ENCODE data around the gene TTC3. TPM values are rescaled to one million over a fixed set of nuclear protein-coding genes. Genes with fewer than 3 reads are reported as not detected.

Gene TTC3
- total RNA-seq, 1 experiment from 2014 or later, result 121 TPM

GRCh38 chr21:37093977-37094376 is 20.9 kb downstream of the TTC3 start:
- no TSS peak for BruUV-seq (replicated peaks)
- DNase-seq, result no peak
- H3K79me2 ChIP-seq (ENCODE audit: low read length), result peaks cover 19% of the 10 kb centered on the region

DNA sequence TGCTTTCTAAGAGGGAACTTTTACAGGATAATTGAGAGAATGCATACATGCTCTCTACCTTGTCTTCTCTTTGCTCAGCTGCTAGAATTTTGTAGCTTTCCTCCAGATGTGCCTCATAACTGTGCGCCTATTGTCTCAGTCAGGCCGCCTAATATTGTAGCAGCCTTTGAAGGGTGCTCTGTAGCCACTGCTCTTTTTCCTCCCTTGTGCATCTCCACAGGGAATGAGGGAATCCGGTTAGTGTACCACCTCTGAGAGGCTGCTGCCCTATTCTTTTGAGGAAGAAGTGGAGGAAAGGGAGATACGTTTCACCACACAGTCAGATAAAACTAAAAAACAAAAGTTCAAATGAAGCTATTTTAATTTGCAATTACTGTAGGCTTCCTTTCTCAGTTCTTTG is 22.8 kb downstream of the TTC3 start:
- H3K4me1 ChIP-seq (ENCODE audit: insufficient read depth, low read length), result no peaks in the 10 kb centered on the region
- BruUV-seq (replicated peaks), result no TSS peak

More at GRCh38 chr21:37093977-37094376, 20.9 kb downstream of the TTC3 start:
- intact Hi-C loops (cut with micrococcal nuclease), result no loop called here
- Histone ChIP-seq H3K9me3 (ENCODE audit: low read length) (no peaks in the 10 kb centered on the region), H3K27me3 (ENCODE audit: low read length) (no peaks in the 10 kb centered on the region), H2AFZ (ENCODE audit: low read length) (no peak overlapping the region), H3K36me3 (ENCODE audit: low read depth, low read length) (peaks cover 48% of the 10 kb centered on the region), H3K9ac (ENCODE audit: low read length) (no peak overlapping the region), H3F3A (ENCODE audit: low read length, unreplicated experiment) (no peaks in the 10 kb centered on the region), H3K9me2 (replicated peaks; ENCODE audit: low read length) (no peaks in the 10 kb centered on the region), H3K4me1 (ENCODE audit: insufficient read depth, low read length) (no peaks in the 10 kb centered on the region), H4K20me1 (ENCODE audit: low read length) (no peaks in the 10 kb centered on the region), H3K4me2 (ENCODE audit: low read length) (no peak overlapping the region), H3K4me3 (ENCODE audit: low read length) (no peak overlapping the region), H3K27ac (ENCODE audit: low read length) (no peak overlapping the region)
- POLR2A ChIA-PET (ENCODE audit: unreplicated experiment), result no interaction called here
- no peak for ATAC-seq
- TF ChIP-seq, protein P1, sequence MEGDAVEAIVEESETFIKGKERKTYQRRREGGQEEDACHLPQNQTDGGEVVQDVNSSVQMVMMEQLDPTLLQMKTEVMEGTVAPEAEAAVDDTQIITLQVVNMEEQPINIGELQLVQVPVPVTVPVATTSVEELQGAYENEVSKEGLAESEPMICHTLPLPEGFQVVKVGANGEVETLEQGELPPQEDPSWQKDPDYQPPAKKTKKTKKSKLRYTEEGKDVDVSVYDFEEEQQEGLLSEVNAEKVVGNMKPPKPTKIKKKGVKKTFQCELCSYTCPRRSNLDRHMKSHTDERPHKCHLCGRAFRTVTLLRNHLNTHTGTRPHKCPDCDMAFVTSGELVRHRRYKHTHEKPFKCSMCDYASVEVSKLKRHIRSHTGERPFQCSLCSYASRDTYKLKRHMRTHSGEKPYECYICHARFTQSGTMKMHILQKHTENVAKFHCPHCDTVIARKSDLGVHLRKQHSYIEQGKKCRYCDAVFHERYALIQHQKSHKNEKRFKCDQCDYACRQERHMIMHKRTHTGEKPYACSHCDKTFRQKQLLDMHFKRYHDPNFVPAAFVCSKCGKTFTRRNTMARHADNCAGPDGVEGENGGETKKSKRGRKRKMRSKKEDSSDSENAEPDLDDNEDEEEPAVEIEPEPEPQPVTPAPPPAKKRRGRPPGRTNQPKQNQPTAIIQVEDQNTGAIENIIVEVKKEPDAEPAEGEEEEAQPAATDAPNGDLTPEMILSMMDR (conservative IDR thresholded peaks at IDR 0.05; ENCODE audit: low read depth, low read length), result no peak
- TF ChIP-seq EZH2 (IDR thresholded peaks at IDR 0.05; ENCODE audit: low read length, unreplicated experiment) (no peak), EZH2phosphoT487 (IDR thresholded peaks at IDR 0.05; ENCODE audit: borderline replicate concordance, low read length) (no peak)
- CTCF ChIA-PET, result no interaction called here

GRCh38 chr21:37098751-37099150 is 25.7 kb downstream of the TTC3 start:
- H3K9me3 ChIP-seq (ENCODE audit: low read length), result no peaks in the 10 kb centered on the region
- ChIA-PET POLR2A (ENCODE audit: unreplicated experiment) (no interaction called here), CTCF (no interaction called here)
- intact Hi-C loops (cut with micrococcal nuclease), result no loop called here
- no TSS peak for BruUV-seq (replicated peaks)
- no peak overlapping the region for H3K4me2 ChIP-seq (ENCODE audit: low read length)
- H4K20me1 ChIP-seq (ENCODE audit: low read length), result no peaks in the 10 kb centered on the region
- H3K4me1 ChIP-seq (ENCODE audit: insufficient read depth, low read length), result peaks cover 14% of the 10 kb centered on the region
- DNase-seq, result no peak
- TF ChIP-seq EZH2 (IDR thresholded peaks at IDR 0.05; ENCODE audit: low read length, unreplicated experiment) (no peak), EZH2phosphoT487 (IDR thresholded peaks at IDR 0.05; ENCODE audit: borderline replicate concordance, low read length) (no peak)
- TF ChIP-seq, protein P1 (conservative IDR thresholded peaks at IDR 0.05; ENCODE audit: low read depth, low read length), result no peak
- H3K27me3 ChIP-seq (ENCODE audit: low read length), result no peaks in the 10 kb centered on the region
- peaks cover 43% of the 10 kb centered on the region for H3K36me3 ChIP-seq (ENCODE audit: low read depth, low read length)
- H3K9me2 ChIP-seq (replicated peaks; ENCODE audit: low read length), result no peaks in the 10 kb centered on the region
- no peak overlapping the region for H2AFZ ChIP-seq (ENCODE audit: low read length)
- H3K27ac ChIP-seq (ENCODE audit: low read length), result no peak overlapping the region
- no peak for ATAC-seq
- H3K4me3 ChIP-seq (ENCODE audit: low read length), result no peak overlapping the region
- no peaks in the 10 kb centered on the region for H3F3A ChIP-seq (ENCODE audit: low read length, unreplicated experiment)
- no peaks in the 10 kb centered on the region for H3K79me2 ChIP-seq (ENCODE audit: low read length)
- no peak overlapping the region for H3K9ac ChIP-seq (ENCODE audit: low read length)

More for the DNA sequence above, 22.8 kb downstream of the TTC3 start:
- Histone ChIP-seq H4K20me1 (ENCODE audit: low read length) (no peaks in the 10 kb centered on the region), H3K27me3 (ENCODE audit: low read length) (no peaks in the 10 kb centered on the region), H3K4me3 (ENCODE audit: low read length) (no peak overlapping the region), H3K4me2 (ENCODE audit: low read length) (no peak overlapping the region), H3K9ac (ENCODE audit: low read length) (no peak overlapping the region), H3K9me2 (replicated peaks; ENCODE audit: low read length) (no peaks in the 10 kb centered on the region), H3K36me3 (ENCODE audit: low read depth, low read length) (peaks cover 49% of the 10 kb centered on the region), H2AFZ (ENCODE audit: low read length) (no peak overlapping the region), H3K27ac (ENCODE audit: low read length) (no peak overlapping the region), H3K79me2 (ENCODE audit: low read length) (peaks cover 4% of the 10 kb centered on the region; the same call in 1 of the 2 replicates), H3K9me3 (ENCODE audit: low read length) (no peaks in the 10 kb centered on the region), H3F3A (ENCODE audit: low read length, unreplicated experiment) (no peaks in the 10 kb centered on the region)
- ChIA-PET POLR2A (ENCODE audit: unreplicated experiment) (no interaction called here), CTCF (no interaction called here)
- ATAC-seq, result no peak
- DNase-seq, result no peak
- no peak for TF ChIP-seq EZH2 (IDR thresholded peaks at IDR 0.05; ENCODE audit: low read length, unreplicated experiment)
- TF ChIP-seq EZH2phosphoT487 (IDR thresholded peaks at IDR 0.05; ENCODE audit: borderline replicate concordance, low read length), result no peak
- TF ChIP-seq, protein P1 (conservative IDR thresholded peaks at IDR 0.05; ENCODE audit: low read depth, low read length), result no peak
- intact Hi-C loops (cut with micrococcal nuclease), result no loop called here
